HG02642 (cell line): ENCODE results near the gene MYADM.
"Not testable (repeated sequence)": the region's sequence is repeated elsewhere in the genome, so short reads cannot be mapped to it uniquely, and the experiment has no call there.

Experiments
- ATAC-seq: cut with Tn5 transposase; IDR thresholded peaks from one replicate; pipeline ENCODE4 v1.9.1; 2021; ENCODE audit warnings: mild to moderate bottlenecking; ENCODE audit not compliant: unreplicated experiment, poor library complexity

Gene MYADM

DNA sequence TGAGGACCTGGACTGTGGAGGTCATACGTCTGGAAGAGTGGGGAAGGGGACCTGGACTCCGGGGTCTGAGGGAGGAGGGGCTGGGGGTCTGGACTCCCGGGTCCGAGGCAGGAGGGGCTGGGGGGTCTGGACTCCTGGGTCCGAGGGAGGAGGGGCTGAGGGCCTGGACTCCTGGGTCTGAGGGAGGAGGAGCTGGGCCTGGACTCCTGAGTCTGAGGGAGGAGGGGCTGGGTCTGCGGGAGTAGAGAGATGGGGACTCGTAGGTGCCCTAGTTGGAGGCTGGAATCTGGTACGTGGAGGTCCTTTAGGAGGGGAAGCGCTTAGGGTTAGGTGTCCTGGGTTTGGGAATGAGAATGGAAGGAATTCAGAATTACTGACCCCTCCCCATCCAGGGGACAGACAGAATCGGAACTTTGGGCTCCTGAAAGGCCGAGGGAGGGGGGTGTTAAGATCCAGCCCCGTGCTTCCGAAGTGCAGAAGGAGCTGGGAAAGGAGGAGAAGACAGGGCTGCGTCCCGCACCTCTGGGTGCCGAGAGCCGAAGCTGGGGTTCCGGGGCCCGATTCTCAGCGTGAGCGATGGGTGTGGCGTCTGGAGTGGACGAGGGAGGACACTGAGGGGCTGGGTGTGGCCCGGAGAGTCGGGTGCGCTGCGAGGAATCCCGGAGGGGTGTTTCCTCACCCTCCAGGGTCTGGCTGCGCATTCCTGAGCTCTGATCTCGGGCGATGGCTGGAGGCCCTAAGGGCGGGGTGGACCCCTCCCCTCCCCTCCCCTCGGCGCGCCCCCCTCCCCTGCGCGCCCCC lies 608 bp downstream of the MYADM start:
- no peak for ATAC-seq

DNA sequence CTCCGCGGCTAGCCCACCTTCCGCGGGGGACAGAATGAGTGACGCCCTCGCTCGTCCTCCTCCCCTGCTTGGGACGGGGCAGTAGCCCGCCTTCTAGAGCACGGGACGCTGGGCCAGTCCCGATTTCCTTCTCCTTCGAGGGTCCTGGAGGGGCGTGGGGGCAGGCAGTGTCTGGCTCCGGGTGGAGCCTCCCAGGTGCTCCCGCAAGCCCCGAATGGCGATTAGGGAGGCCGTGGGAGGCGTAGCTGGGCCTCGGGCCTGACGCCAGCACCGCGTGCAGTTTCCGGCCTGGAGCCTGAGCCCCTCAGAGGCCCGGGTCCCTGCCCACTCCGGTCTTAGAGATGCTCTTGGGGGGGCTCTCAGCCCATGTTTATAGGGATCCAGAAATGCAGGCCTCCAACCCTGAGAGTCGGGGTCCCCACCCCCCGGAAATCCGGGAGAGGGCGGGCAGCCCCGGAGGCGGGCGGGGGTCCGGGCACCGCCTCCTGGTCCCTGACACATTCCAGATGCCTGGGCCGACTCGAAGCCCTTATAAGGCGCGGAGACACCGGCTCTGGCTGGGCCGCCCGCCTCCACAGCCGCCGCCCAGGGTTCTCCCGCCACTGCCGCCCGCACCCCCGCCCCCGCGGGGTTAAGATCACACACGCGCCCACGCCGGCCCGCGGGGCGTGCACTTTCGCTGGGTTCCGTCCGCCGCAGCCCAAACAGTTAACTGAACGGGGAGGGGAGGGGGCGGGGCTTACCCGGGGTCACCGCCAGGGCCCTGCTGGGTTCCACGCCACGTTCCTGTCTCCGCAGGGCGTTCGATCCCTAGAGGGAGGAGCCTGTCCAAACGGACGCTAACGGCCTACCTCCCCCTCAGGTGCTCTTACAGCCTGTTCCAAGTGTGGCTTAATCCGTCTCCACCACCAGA lies 1.5 kb downstream of the MYADM start:
- peak; percentile 37 for ATAC-seq

DNA sequence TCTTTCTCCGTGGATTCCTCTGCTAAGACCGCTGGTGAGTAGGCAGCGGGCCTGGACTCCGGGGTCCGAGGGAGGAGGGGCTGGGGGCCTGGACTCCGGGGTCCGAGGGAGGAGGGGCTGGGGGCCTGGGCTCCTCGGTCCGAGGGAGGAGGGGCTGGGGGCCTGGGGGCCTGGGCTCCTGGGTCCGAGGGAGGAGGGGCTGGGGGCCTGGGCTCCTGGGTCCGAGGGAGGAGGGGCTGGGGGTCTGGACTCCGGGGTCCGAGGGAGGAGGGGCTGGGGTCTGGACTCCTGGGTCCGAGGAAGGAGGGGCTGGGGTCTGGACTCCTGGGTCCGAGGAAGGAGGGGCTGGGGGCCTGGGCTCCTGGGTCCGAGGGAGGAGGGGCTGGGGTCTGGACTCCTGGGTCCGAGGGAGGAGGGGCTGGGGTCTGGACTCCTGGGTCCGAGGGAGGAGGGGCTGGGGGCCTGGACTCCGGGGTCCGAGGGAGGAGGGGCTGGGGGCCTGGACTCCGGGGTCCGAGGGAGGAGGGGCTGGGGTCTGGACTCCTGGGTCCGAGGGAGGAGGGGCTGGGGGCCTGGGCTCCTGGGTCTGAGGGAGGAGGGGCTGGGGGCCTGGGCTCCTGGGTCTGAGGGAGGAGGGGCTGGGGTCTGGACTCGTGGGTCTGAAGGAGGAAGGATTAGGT lies 2.3 kb downstream of the MYADM start:
- ATAC-seq, result not testable (repeated sequence)

DNA sequence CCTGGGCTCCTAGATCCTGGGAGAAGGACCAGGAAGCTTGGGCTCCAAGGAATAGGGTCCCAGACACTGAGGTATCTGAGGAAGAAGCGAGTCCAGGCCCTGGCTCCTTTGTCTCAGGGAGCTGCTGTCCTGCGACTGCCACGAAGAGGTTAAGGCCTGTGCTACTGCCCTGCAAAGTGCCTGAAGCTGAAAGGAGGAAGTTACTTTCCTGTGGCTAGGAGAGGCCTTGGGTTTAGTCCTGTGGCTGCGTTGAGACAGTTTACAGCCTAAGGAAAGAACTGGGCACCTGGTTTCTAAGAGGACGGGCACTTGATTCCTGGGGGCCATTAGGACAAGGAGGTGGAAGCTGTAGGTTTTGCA lies 2.8 kb downstream of the MYADM start:
- ATAC-seq, result no peak

DNA sequence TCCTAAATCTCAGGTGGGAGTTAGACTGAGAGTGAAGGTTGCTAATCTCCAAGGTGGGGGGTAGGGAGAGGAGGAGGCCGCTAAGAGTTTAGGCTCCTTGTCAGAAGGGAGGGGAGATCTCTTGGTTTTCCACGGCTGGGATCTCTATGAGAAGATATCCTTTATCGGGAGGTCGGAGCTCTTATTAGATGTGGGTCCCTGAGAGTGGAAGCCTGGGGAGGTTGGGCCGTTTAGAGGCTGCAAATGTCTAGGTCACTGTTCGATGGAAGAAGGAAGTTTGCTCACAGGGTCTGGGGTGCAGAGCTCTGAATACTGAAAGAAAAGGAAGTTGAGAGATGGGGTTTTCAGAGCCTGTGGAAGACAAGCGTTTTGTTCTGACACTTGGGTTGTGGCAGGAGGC lies 3.8 kb downstream of the MYADM start:
- no peak for ATAC-seq

DNA sequence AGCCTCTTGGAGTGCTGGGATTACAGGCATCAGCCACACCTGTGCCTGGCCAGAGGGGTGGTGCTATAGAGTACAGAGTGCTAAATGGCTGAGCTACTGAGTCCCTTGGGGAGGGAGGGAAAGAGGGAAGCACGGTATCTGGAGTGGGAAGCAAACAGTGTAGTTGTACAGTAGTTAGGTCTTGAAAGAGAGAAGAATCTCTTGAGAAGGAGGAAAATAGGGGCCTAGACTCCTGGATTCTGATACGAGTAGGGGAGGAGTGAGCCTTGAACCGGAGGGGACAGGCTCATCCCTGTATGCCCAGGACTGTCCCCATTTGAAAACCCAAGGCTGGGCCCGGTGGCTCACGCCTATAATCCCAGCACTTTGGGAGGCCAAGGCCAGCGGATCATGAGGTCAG lies 5.1 kb downstream of the MYADM start:
- ATAC-seq, result no peak

DNA sequence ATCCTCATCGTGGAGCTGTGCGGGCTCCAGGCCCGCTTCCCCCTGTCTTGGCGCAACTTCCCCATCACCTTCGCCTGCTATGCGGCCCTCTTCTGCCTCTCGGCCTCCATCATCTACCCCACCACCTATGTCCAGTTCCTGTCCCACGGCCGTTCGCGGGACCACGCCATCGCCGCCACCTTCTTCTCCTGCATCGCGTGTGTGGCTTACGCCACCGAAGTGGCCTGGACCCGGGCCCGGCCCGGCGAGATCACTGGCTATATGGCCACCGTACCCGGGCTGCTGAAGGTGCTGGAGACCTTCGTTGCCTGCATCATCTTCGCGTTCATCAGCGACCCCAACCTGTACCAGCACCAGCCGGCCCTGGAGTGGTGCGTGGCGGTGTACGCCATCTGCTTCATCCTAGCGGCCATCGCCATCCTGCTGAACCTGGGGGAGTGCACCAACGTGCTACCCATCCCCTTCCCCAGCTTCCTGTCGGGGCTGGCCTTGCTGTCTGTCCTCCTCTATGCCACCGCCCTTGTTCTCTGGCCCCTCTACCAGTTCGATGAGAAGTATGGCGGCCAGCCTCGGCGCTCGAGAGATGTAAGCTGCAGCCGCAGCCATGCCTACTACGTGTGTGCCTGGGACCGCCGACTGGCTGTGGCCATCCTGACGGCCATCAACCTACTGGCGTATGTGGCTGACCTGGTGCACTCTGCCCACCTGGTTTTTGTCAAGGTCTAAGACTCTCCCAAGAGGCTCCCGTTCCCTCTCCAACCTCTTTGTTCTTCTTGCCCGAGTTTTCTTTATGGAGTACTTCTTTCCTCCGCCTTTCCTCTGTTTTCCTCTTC lies 6.3 kb downstream of the MYADM start:
- ATAC-seq, result no peak

DNA sequence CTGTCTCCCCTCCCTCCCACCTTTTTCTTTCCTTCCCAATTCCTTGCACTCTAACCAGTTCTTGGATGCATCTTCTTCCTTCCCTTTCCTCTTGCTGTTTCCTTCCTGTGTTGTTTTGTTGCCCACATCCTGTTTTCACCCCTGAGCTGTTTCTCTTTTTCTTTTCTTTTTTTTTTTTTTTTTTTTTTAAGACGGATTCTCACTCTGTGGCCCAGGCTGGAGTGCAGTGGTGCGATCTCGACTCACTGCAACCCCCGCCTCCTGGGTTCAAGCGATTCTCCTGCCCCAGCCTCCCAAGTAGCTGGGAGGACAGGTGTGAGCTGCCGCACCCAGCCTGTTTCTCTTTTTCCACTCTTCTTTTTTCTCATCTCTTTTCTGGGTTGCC lies 6.9 kb downstream of the MYADM start:
- ATAC-seq, result no peak

DNA sequence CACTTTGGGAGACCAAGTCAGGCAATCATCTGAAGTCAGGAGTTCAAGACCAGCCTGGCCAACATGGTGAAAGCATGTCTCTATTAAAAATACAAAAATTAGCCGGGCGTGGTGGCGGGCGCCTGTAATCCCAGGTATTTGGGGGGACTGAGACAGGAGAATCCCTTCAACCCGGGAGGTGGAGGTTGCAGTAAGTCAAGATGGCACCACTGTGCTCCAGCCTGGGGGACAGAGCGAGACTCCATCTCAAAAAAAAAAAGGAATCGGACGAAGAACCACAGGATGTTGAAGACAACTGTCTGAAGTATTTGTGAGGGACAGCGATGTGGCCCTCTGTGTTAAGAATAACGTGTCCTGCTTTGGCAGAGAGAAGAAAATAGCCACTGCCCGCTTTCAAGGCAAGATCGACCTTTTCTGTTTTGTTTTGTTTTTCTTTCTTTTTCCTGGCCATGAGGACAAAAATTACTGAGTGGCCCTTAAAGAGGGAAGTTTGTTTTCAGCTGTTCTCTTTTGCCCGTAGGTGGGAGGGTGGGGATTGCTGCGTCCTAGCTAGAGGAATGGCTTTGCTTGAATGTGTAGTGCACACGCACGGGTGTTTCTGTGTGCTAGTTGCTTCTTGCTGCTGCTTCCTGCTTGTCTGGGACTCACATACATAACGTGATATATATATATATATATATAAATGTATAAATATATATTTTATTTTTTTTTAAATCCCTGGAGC lies 8.1 kb downstream of the MYADM start:
- no peak for ATAC-seq

DNA sequence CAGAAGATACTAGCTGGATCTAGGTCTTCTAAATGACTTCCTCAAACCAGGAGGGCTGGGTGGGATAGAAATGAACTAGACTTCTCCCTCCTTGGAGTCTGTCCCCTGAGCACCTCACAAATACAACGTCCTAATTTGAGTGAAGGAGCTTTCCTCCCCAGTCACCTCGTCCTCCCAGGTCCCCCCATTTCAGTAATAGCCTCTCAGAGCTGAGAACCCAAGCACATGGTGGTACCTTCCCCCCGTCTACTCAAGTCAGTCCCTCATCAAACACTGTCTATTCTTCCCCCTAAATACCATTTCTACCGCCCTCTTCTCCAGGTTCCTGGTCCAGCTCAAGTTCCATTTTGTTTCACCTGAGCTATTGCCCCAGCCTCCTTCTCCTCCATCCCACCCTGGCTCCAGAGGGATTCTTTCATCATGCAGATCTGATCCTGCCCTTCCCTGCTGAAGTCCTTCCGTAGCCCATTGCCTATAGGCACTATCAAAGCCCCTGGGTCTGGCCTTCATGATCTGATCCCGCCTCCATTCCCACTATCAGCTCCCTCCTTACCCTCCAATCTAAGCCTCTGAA lies 9.1 kb downstream of the MYADM start:
- no peak for ATAC-seq

DNA sequence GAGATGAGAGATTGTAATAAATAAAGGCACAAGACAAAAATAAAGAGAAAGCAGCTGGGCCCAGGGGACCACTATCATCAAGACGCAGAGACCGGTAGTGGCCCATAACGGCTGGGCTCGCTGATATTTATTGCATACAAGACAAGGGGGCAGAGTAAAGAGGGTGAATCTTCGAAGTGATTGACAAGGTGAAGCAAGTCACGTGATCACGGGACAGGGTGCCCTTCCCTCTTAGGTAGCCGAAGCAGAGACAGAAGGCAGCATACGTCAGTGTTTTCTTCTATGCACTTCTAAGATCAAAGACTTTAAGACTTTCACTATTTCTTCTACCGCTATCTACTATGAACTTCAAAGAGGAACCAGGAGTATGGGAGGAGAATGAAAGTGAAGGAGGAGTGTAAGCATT lies 9.7 kb downstream of the MYADM start:
- no peak for ATAC-seq

DNA sequence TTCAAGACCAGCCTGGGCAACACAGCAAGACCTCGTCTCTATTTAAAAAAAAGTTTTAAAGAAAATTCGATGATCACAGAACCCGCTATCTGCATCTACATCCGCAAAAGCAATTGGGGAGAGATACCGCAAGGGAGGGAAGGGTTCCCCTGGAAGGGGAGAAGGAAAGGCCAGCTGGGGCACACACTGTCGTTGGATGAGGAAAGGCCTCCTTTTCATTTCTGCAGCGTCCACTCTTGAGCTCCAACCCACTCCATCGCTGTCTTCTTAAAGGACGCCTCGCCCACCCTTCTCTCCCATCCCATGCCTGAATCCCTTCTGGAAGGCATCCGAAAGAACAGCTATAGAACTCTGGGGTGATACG lies 11.1 kb downstream of the MYADM start:
- ATAC-seq, result no peak

DNA sequence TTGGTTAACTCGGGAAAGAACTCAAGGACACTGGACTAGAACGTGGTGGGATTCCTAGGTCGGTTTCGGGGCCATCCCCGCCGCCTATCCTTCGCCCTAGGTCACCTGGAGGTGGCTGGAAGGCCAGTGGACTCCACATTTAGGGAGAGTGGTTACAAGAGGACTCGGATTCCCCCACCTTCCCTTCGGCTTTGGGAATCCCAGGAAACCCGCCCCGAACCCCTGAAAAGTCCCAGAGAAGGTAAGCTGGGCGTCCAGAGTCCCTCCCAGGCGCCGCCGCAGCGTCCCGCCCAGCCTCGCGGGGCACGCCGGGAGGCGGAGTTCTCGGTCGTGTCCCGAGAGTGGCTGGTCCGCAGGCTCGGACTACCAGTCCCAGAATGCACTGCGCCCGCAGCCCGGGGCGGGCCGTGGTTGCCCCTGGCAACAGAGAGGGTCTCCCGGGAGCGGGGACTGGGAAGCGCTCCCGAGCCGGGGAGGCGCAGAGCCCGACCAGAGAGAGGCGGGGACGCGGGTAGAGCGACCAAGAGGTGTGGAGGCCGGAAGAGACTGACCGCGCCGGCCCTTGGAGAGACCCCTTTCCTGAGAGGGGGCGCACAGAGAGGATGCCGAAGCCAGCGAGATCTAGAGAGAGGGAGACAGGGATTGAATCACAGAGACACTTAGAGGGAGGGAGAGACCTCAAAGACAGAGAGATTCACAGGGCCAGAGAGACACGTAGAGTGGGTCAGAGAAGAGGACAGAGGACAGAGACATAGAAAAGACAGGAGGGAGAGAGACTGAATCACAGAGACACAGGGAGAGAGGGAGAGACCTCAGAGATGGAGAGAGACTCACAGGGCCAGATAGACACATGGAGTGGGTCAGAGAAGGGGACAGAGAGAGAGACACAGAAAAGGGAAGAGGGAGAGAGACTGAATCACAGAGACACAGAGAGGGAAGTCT lies 11.7 kb downstream of the MYADM start:
- ATAC-seq, result peak; percentile 91

DNA sequence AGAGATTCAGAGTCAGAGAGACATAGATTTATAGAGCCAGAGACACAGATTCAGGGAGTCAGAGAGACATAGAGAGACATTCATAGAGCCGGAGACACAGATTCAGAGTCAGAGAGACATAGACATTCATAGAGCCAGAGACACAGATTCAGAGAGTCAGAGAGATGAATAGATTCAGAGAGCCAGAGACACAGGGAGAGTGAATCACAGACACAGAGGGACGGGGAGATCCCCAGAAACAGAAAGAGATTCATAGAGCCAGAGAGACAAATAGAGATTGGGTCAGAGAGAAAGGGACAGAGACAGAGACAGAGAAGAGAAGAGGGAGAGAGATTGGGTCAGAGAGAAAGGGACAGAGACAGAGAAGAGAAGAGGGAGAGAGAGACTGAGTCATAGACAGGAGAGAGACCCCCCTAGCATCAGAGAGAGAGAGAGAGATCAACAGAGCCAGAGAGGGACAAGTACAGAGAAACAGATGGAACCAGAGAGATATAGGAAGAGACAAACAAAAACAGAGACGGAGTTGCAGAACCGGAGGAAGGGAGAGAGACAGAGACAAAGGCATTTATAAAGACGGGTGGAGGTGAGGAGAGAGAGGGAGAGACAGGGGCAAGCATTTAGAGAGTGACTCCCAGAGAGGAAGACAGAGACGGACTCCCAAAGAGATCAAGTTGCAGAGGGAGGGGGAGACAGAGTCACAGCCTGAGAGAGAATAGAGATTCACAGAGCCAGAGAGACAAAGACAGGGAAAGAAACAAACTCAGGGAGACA lies 13.2 kb downstream of the MYADM start:
- no peak for ATAC-seq

DNA sequence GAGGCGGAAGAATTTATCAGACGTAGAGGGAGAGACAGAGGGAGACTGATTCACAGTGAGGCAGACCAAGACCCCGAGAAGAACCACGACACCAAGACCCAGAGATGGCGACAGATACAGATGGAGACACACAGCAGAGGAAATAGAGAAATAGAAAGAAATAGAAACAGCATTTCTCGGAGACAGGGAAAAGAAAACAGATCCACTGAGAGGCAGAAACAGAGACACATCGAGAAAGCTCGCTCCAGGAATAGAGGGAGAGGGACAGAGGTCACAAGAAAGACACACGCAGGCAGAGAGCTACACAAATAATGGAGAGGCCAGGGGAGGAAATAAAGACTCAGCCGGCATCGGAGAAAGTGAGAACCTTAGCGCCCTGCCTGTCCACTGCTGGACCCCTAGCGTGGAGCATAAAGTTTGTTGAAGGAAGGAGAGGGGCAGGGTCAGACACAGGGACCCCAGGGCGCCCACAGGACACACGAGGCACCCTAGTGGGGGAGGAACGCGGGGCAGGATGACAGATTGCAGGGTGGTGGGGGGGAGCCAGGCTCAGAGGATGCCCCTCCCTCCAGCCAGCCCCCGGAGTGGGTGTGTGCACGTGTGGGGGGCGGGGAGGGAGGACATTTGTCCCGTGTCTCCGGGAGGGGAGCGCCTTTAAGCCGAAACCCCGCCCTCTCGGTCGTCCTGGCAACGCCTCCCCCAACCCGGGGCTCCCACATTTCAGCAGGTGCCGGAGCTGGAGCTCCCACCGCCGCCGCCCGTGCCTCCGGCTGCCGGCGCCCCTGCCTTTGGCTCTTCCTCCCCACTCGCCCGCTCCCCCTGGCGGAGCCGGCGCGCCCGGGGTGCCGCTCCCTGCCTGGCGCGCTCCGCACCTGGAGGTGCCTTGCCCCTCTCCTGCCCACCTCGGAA lies 14.1 kb downstream of the MYADM start, which contains the start of gene PRKCG:
Gene PRKCG, plus strand, starts transcription at position 716 of the 909 bp plus-strand sequence. CDS start 298 bp downstream, outside the sequence.
- ATAC-seq, result peak; percentile 42

DNA sequence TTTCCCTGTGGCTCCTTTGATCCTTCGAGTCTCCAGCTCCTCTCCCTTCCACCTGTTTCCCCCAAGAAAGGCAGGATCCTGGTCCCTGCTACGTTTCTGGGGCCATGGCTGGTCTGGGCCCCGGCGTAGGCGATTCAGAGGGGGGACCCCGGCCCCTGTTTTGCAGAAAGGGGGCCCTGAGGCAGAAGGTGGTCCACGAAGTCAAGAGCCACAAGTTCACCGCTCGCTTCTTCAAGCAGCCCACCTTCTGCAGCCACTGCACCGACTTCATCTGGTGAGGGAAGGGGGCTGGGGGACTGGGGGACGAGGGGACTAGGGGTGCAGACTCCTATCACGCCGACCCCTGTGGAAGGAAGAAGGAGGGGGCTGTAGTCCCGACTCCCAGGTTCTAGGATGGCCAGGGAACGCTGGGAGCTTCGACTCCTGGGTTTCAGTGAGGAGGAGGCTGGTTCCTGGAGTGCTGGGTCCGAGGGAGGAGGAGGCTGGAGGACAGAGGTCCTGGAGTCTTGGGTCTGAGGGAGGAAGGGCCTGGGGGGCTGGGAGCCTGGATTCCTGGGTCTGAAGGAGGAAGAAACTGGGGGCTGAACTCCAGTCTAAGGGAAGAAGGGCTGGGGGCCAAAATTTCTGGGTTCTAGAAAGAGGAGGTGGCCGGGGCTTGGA lies 14.8 kb downstream of the MYADM start:
- no peak for ATAC-seq
